Measurements from ENCODE around the gene CRYBA2.

Gene CRYBA2

DNA sequence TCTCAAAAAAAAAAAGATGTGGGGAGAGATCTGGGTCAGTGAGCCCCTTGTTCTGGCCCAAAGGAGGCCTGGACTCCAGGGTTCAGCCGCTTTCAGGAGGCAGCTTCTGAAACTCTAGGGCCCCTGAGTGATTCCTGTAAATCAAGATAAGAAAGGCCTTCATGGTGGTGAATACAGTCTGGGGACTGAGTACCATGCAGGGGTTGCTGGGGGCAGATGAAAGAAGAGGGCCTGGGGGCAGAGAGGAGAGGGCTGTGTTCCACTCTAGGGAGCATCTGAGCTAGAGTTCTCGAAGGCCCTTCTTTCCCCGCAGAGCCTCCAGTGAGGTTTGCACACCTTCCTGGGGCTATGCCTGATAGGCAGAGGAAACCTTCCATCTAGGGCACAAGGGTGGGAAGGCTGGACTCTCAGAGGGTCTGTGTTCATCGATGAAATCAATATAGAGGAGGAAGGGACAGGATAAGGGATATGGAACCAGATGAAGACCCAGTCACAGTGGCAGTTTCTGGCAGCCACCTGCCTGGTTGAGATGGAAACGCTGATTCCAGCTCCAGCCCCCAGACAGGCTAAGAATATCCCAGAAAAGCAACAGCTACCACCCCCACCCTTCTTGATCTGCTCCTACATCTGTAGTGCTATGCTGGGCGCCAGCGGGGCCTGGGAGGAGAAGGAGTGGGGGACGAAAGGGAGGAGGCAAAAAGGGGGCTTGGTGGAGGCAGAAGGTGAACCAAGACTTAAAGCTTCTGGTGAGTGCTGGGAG is 38.5 kb downstream of the CRYBA2 start:
- no peak for DNase-seq (ENCODE audit: low read depth)

GRCh38 chr2:218953366-218953954 is 39.8 kb downstream of the CRYBA2 start:
- no peak for DNase-seq (ENCODE audit: low read depth)

DNA sequence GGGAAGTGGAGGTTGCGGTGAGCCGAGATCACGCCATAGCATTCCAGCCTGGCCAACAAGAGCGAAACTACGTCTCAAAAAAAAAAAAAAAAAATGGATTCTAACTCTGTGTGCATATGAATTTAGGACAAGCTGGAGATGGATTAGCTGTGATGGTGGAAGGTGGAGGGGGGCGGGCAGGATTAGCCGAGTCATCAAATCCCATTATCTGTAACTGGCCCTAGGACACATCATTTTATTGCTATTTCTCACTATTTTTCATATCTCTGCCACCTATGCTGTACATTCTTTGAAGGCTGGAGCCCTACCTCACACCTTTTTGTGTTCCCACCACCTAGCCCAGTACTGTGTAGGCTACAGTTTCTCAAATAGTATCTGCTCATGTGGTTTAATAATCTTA is 41.1 kb downstream of the CRYBA2 start:
- no peak for DNase-seq (ENCODE audit: low read depth)

GRCh38 chr2:218946621-218947020 is 46.6 kb downstream of the CRYBA2 start:
- DNase-seq (ENCODE audit: low read depth), result no peak

GRCh38 chr2:218944759-218945404 is 48.3 kb downstream of the CRYBA2 start:
- no peak for DNase-seq (ENCODE audit: low read depth)
